ENCODE data around the gene TBXA2R. TPM values are rescaled to one million over a fixed set of nuclear protein-coding genes. Genes with fewer than 3 reads are reported as not detected.
"Not testable (repeated sequence)": the region's sequence is repeated elsewhere in the genome, so short reads cannot be mapped to it uniquely, and the experiment has no call there.

TBXA2R gene
- total RNA-seq, 2 donors from 2014 or later, result 0.32 to 0.37 TPM

DNA sequence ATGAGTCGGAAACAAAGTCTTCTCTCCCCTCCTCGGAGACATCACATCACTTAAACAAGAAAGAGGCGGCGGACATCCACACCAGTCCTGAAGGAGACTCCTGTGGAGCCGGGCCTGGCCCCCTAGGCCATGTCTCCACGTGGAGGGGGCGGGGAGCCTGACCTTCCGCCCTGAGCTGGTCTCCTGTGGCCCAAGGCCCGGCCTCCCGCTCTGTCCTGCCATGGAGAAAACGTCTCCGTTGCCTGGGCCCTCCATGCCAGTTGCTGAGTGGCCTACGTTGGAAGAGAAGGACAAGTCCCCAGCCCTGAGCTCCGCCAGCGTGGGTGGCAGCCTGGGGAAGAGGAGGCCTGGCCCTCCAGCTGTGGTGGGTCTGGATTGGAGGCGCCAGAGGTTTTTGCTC is 25.4 kb upstream of the TBXA2R start:
- Mint-ChIP-seq H3K4me1 (peaks cover 2% of the 10 kb centered on the region), H3K9me3 (no peaks in the 10 kb centered on the region), H3K27ac (no peak overlapping the region), H3K36me3 (ENCODE audit: low read depth) (no peaks in the 10 kb centered on the region), H3K27me3 (no peaks in the 10 kb centered on the region), H3K4me3 (no peak overlapping the region)
- no peak for ATAC-seq (replicated peaks)

DNA sequence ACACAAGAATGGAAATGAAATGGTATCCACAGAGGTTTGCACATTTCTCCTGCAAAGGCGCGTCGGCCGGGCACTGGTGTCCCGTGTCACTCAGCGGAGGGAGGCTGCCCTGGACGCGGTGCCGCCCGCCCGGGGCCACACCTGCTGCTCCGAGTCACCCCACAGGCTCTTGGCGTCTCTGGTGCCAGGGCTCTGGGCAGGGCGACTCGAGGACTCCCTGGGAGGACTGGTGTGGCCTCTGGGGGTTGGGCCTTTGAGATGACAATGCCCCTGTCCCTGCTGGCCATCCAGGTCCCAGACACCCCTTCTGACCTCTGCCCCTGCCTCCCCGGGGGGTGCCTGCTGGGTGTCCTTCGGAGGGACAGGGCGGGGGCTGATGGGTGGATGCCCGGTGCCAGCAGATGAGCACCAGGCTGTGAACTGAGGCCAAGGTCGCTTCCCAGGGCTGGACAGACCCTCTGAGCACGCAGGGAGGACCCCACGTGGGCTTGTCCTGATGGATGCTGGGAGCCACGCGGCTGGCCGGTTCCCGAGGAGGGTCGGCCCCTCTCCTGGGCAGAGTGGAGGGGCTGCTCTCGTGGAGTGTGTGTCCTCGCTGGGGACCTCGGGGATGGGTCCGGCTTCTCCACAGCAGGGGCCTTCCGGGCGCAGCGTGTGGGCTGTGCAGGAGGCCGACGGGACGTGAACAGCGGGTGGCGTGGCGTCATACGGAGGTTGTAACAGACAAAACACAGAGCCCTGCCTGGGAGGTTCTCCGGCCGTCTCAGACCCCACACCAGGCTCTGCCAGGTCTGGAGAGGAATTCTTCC is 24.6 kb upstream of the TBXA2R start:
- Mint-ChIP-seq H3K27ac (no peak overlapping the region), H3K36me3 (ENCODE audit: low read depth) (peaks cover 5% of the 10 kb centered on the region), H3K4me3 (no peak overlapping the region), H3K27me3 (no peaks in the 10 kb centered on the region), H3K9me3 (no peaks in the 10 kb centered on the region), H3K4me1 (peaks cover 7% of the 10 kb centered on the region)
- no peak for ATAC-seq (replicated peaks)

DNA sequence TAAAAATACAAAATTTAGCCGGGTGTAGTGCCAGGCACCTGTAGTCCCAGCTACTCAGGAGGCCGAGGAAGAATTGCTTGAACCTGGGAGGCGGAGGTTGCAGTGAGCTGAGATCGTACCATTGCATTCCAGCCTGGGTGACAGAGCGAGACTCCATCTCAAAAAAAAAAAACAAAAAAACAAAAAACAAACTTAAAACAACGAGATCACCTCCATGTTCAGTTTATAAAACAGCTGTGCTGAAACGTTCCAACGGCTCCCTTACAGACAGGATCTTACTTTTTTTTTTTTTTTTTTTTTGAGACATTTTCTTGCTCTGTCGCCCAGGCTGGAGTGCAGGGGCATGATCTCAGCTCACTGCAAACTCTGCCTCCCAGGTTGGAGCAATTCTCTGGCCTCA is 22.1 kb upstream of the TBXA2R start:
- peaks cover 19% of the 10 kb centered on the region for H3K4me1 Mint-ChIP-seq
- ATAC-seq (replicated peaks); H3K4me3 Mint-ChIP-seq; H3K9me3 Mint-ChIP-seq; H3K36me3 Mint-ChIP-seq (ENCODE audit: low read depth); H3K27ac Mint-ChIP-seq; H3K27me3 Mint-ChIP-seq: not testable (repeated sequence)

DNA sequence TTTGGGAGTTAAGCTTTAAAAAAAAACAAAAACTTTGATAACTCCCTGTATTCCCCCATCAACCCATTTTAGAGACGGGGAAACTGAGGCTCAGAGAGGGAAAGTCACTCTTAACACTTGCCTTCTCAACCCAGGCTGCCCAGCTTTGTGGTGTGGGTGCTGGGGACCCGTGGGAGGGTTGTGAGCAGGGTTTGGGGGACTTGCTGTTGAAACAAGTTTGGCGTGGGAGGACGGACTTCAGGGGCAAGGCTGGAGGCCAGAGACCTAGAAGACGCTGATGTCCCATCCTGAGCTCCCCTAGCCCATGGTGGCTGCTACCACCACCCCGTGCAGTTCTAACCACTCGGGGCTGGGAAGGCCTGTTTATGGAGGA is 20.7 kb upstream of the TBXA2R start:
- H3K4me3 Mint-ChIP-seq, result peak overlapping the region; percentile 91
- peaks cover 19% of the 10 kb centered on the region for H3K4me1 Mint-ChIP-seq
- H3K9me3 Mint-ChIP-seq, result no peaks in the 10 kb centered on the region
- ATAC-seq (replicated peaks), result no peak
- H3K27ac Mint-ChIP-seq, result peak overlapping the region; percentile 95
- peaks cover 13% of the 10 kb centered on the region for H3K36me3 Mint-ChIP-seq (ENCODE audit: low read depth)
- no peaks in the 10 kb centered on the region for H3K27me3 Mint-ChIP-seq

DNA sequence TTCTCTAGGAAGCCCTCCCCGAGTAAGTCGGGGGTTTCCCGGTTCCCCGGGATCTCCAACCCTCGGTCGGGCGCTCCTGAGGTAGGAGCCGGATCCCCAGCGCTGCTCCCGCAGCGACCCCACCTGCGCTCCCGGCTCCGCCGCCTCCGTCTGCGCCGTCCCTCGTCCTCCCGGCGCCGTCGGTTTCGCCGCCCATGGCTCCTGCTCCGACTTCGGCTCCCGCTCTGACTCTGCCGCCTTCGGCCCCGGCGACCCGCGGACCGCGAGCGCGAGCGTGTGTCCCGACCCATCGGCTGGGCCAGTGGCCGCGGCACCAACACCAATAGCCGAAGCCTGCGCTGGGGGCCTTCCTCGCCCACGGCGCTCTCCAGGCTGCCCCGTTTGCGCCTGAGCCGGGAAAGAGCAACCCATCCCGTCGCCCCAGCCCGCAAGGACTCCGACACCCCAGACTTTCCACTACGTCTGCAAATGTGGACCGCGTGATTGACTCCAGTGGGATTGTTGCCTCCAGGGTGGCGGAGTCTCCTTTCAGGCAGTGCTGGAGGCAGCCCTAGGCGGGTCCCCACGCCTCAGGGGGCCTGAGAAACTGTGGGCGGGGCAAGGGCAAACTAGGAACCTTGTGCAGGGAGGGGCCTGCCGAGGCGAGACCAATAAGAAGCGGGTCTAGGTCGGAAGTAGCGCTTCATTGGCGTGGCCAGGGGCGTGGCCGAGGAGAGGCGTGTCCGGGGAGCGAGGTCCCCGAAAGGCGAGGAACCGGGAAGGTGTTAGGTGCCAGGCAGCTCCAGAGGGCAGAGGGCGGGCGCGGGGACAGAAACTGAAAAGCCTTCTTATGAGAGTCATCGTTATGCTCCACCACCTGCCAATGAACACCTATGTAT is 20.0 kb upstream of the TBXA2R start, which contains the start of gene CACTIN:
Gene CACTIN, minus strand, starts transcription at position 318 of the 878 bp plus-strand sequence. Its CDS starts 28 bp downstream, at position 290.
- peak; percentile 99 for ATAC-seq (replicated peaks)
- H3K9me3 Mint-ChIP-seq, result no peaks in the 10 kb centered on the region
- H3K27me3 Mint-ChIP-seq, result no peaks in the 10 kb centered on the region
- peaks cover 19% of the 10 kb centered on the region for H3K4me1 Mint-ChIP-seq
- H3K4me3 Mint-ChIP-seq, result peak within 1 kb of the TSS; percentile 91
- peak within 1 kb of the TSS; percentile 95 for H3K27ac Mint-ChIP-seq
- peaks cover 18% of the 10 kb centered on the region for H3K36me3 Mint-ChIP-seq (ENCODE audit: low read depth)

DNA sequence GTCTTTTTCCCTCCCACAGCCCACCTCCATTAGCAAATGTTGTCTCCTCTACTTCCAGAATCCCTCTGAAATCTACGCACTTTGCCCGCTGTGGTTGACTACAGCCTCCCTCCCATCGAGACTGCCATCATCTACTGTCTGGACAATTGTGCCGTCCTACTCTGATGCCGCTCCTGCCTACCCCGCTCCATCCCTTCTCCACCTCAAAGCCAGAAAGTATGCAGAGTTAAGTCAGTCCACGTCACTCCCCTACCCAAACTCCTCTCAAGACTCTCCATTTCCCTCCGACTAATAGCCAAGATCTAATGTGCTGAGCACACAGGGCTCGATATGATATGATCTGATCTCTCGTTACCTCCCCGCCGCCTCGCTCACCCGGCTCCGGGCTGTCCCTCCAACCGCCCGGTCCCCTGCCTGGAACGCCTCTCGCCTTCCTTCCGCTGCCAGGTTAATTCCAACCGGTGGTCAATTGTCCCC is 19.4 kb upstream of the TBXA2R start:
- H3K4me1 Mint-ChIP-seq, result peaks cover 19% of the 10 kb centered on the region
- no peaks in the 10 kb centered on the region for H3K27me3 Mint-ChIP-seq
- peaks cover 18% of the 10 kb centered on the region for H3K36me3 Mint-ChIP-seq (ENCODE audit: low read depth)
- peak overlapping the region; percentile 95 for H3K27ac Mint-ChIP-seq
- no peaks in the 10 kb centered on the region for H3K9me3 Mint-ChIP-seq
- peak; percentile 0 for ATAC-seq (replicated peaks)
- peak overlapping the region; percentile 91 for H3K4me3 Mint-ChIP-seq

DNA sequence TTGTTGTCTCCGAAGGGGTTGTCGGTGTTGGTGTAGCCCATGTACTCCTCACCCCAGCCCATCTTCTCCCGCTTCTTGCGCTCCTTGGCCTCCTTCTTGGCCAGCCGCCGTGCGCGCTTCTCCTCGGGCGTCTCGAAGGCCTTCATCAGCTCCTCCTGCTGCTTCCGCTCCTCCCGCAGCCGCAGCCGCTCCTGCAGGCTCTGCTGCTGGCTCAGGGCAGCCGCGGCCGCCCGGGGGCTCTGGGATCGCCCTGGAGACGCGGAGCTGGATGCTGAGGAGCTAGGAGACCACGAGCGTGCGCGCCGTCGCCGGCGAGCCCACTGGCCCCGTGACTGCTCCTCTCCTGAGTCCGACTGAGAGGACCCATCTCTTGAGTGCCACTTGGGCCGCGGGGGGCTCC is 17.0 kb upstream of the TBXA2R start:
- H3K36me3 Mint-ChIP-seq (ENCODE audit: low read depth), result peaks cover 18% of the 10 kb centered on the region
- H3K27ac Mint-ChIP-seq, result no peak overlapping the region
- H3K4me3 Mint-ChIP-seq, result peak overlapping the region; percentile 37
- no peaks in the 10 kb centered on the region for H3K9me3 Mint-ChIP-seq
- ATAC-seq (replicated peaks), result no peak
- H3K27me3 Mint-ChIP-seq, result no peaks in the 10 kb centered on the region
- H3K4me1 Mint-ChIP-seq, result peaks cover 19% of the 10 kb centered on the region

DNA sequence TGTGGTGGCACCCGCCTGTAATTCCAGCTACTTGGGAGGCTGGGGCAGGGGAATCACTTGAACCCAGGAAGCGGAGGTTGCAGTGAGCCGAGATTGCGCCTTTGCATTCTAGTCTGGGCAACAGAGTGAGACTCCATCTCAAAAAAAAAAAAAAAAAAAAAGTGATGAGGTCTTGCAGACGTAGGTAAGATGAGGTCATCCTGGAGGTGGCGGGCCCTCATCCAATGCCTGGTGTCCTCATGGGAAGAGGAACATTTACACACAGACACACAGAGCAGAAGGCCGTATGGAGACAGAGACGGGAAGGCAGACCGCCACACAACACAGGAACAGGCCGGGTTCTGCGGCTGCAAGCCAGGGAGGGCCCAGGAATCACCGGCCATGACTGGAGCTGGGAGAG is 15.5 kb upstream of the TBXA2R start:
- Mint-ChIP-seq H3K27me3 (no peaks in the 10 kb centered on the region), H3K4me1 (peaks cover 18% of the 10 kb centered on the region), H3K27ac (no peak overlapping the region), H3K36me3 (ENCODE audit: low read depth) (peaks cover 18% of the 10 kb centered on the region), H3K9me3 (no peaks in the 10 kb centered on the region), H3K4me3 (no peak overlapping the region)
- ATAC-seq (replicated peaks), result no peak

DNA sequence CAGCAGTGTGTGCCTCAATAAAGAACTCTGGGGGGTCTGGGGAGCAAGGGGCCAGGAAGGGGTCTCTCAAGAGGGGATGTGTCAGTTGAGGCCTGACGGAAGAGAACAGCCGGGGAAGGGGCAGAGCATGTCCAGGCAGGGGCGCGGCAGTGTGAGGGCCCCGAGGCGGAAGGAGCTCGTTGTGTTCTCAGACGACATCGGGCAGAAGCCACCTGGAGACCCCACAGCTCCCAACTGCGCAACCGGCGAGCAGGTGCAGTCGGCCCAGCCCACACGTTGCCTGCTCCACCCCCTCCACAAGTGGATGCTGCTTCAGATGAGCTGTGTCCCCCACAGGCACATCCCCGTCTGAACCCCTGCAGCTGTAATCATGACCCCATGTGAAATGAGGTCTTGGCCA is 15.0 kb upstream of the TBXA2R start:
- Mint-ChIP-seq H3K4me1 (peaks cover 13% of the 10 kb centered on the region), H3K27ac (no peak overlapping the region), H3K4me3 (no peak overlapping the region), H3K27me3 (no peaks in the 10 kb centered on the region), H3K9me3 (no peaks in the 10 kb centered on the region), H3K36me3 (ENCODE audit: low read depth) (peaks cover 16% of the 10 kb centered on the region)
- no peak for ATAC-seq (replicated peaks)

DNA sequence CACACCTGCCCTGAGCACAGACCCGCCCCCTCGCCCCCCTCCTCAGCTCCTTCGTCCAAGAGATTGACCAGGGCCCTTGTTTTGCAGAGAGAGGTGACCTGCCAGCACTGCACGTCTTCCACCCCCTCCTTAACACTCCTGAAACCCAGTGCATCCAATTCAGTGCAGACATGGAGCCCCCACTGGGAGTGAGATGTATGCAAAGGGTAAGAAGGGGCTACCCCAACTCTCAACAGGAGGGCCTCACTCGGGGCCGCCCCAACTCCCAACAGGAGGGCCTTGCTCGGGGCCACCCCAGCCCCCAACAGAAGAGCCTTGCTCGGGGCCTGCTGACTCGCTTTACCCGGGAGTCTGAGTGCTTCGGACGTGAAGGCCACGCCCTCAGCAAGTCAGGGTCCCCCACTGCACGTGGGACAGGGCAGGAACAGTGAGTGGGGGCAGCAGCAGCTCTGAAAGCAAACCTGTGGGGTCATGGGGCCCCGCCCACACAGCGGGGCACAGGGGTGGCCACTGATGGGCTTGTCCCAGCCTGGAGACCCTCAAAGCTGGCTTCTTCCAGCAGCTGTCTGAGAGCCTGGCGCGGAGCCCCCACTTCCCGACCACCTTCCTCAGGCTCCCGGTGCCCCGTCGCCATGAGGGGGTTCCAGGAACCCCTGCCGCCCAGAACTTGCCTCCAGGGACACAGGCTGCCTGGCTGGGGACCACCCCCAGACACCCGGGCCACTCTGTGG is 14.3 kb upstream of the TBXA2R start:
- no peaks in the 10 kb centered on the region for H3K27me3 Mint-ChIP-seq
- no peak overlapping the region for H3K4me3 Mint-ChIP-seq
- H3K9me3 Mint-ChIP-seq, result no peaks in the 10 kb centered on the region
- peaks cover 13% of the 10 kb centered on the region for H3K36me3 Mint-ChIP-seq (ENCODE audit: low read depth)
- H3K27ac Mint-ChIP-seq, result no peak overlapping the region
- H3K4me1 Mint-ChIP-seq, result peaks cover 9% of the 10 kb centered on the region
- ATAC-seq (replicated peaks), result no peak

DNA sequence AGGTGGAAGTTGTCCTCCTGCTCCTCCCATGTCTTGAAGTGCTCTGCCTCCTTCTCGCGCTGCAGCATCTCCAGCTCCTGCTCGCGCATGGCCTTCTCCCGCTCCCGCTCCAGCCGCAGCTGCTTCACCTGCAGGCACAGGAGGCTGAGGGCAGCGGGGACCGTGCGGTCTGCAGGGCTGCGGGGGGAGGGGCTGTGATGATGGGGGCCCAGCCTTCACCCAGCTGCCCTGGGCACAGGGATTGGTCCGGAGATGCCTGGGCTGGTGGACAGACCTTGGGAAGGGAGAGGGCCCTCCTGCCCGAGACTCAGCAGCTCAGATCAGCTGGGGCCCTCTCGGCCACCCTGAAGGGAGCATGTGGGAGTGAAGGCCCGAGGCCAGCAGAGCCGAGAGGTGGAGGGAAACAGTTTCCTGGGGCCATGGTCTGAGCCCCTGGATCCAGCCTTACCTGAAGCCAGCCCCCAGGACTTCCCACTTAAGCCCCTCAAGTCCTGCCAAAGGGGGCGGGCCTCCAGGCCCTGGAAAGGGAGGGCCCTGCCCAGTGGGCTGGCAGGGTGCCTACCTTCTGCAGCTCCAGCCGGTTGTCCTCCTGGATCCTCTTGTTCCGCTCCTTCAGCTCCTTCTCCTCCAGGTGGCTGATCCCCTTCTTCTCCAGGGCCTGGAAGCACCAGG is 13.6 kb upstream of the TBXA2R start:
- no peaks in the 10 kb centered on the region for H3K27me3 Mint-ChIP-seq
- peaks cover 6% of the 10 kb centered on the region for H3K4me1 Mint-ChIP-seq
- ATAC-seq (replicated peaks), result no peak
- H3K4me3 Mint-ChIP-seq, result no peak overlapping the region
- peaks cover 13% of the 10 kb centered on the region for H3K36me3 Mint-ChIP-seq (ENCODE audit: low read depth)
- no peaks in the 10 kb centered on the region for H3K9me3 Mint-ChIP-seq
- H3K27ac Mint-ChIP-seq, result no peak overlapping the region

DNA sequence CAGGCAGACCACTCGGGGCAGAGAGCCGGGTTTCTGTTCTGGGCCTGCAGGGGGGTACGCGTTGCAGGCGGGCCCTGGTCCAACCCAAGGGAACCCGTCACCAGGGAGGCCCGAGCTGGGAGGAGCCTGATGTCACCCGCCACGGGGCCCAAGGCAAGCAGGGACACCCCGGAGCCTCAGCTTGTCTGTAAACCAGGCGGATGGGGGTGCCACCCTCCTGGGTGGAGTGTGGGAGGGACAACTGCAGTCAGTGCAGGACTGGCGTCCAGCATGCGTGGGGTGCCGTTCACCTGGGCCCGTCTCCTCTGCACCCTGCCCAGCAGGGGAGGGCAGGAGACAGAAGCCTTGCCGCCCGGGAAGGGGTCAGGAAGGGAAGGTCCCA is 12.9 kb upstream of the TBXA2R start:
- Mint-ChIP-seq H3K4me1 (peaks cover 6% of the 10 kb centered on the region), H3K4me3 (no peak overlapping the region), H3K27me3 (no peaks in the 10 kb centered on the region), H3K36me3 (ENCODE audit: low read depth) (peaks cover 13% of the 10 kb centered on the region), H3K27ac (no peak overlapping the region), H3K9me3 (no peaks in the 10 kb centered on the region)
- no peak for ATAC-seq (replicated peaks)

DNA sequence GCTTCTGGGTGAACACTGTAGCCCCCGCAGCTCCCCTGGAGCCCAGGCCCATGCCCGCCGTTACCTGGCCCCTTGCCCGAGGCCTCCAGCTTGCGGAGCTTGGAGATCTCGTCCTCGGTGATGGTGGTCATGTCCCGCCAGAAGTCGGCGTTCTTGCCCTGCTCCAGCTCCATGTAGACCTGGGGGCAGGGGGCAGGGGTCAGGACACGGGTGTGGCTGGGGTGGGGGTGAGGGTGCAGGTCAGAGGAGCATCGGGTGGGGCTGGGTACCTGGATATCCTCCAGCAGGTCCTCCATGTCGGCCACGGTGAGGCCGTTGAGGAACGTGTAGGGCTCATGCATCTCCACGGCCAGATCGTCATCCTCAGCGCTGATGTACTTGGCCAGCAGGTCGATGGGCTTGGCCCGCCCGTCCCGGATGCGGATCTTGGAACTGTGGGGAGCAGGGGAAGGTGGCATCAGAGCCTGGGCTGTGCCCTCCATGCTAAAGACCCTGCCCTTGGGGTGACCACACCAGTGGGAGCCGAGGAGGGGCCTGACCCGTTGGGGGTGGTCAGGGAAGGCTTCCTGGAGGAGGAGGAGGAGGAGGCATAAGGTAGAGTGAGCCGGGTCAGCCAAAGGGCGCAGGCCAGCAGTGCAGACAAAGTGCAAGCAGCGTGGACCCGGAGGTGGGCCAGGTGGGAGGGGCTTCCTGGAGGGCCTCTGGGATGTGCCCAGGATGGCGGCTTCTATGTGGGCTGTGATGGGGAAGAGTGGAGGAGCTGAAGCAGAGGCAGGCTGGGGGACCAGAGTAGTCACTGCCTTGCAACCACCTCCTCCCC is 12.3 kb upstream of the TBXA2R start:
- H3K27ac Mint-ChIP-seq, result no peak overlapping the region
- no peak for ATAC-seq (replicated peaks)
- H3K4me3 Mint-ChIP-seq, result no peak overlapping the region
- H3K9me3 Mint-ChIP-seq, result no peaks in the 10 kb centered on the region
- peaks cover 13% of the 10 kb centered on the region for H3K36me3 Mint-ChIP-seq (ENCODE audit: low read depth)
- H3K4me1 Mint-ChIP-seq, result peaks cover under 1% of the 10 kb centered on the region
- no peaks in the 10 kb centered on the region for H3K27me3 Mint-ChIP-seq

All from activated T-helper 17 cell treated with anti-CD3 and anti-CD28 coated beads, Interleukin-2, amount 50 U/mL, for 72 hours (primary cell).